GM23248 (cell line): ENCODE results near the gene FEM1B. TPM values are rescaled to one million over a fixed set of nuclear protein-coding genes. Genes with fewer than 3 reads are reported as not detected.

Experiments
- DNase-seq: peaks from one replicate; pipeline ENCODE4 v3.0.0-alpha.2; 2015
- H2AFZ ChIP-seq: fragments of 200-600 bp; sonication (generic); 2 replicates; pipeline ENCODE4 v1.6.1; 2016; ENCODE audit warnings: antibody characterized with exemption
- H3F3A ChIP-seq: fragments of 200-600 bp; sonication (generic); 2 replicates; pipeline ENCODE4 v1.6.1; 2016; ENCODE audit warnings: mild to moderate bottlenecking, antibody characterized with exemption, mixed run types; ENCODE audit not compliant: insufficient read depth
- H3K27ac ChIP-seq: fragments of 200-600 bp; sonication (generic); 2 replicates; pipeline ENCODE4 v1.5.1; 2016; ENCODE audit warnings: mild to moderate bottlenecking
- H3K27me3 ChIP-seq: fragments of 200-600 bp; sonication (generic); replicated peaks from 2 replicates; pipeline ENCODE4 v1.6.1; 2016; ENCODE audit warnings: mild to moderate bottlenecking; ENCODE audit not compliant: insufficient read depth
- H3K36me3 ChIP-seq: fragments of 200-600 bp; sonication (generic); 2 replicates; pipeline ENCODE4 v1.6.1; 2016; ENCODE audit warnings: low read depth, mild to moderate bottlenecking
- H3K4me1 ChIP-seq: fragments of 200-600 bp; sonication (generic); 2 replicates; pipeline ENCODE4 v1.6.1; 2016; ENCODE audit warnings: mild to moderate bottlenecking; ENCODE audit not compliant: insufficient read depth
- H3K4me2 ChIP-seq: fragments of 200-600 bp; sonication (generic); one replicate; pipeline ENCODE4 v1.6.1; 2016; ENCODE audit warnings: mild to moderate bottlenecking; ENCODE audit not compliant: unreplicated experiment
- H3K4me3 ChIP-seq: fragments of 200-600 bp; sonication (generic); 2 replicates; pipeline ENCODE4 v1.5.1; 2016; ENCODE audit warnings: mild to moderate bottlenecking
- H3K79me2 ChIP-seq: fragments of 200-600 bp; sonication (generic); 2 replicates; pipeline ENCODE4 v1.6.1; 2016; ENCODE audit warnings: mild to moderate bottlenecking; ENCODE audit not compliant: insufficient read depth
- H3K9ac ChIP-seq: fragments of 200-600 bp; sonication (generic); 2 replicates; pipeline ENCODE4 v1.6.1; 2016; ENCODE audit warnings: mild to moderate bottlenecking
- H3K9me2 ChIP-seq: fragments of 200-600 bp; sonication (generic); 2 replicates; pipeline ENCODE4 v1.6.1; 2016; ENCODE audit warnings: mixed run types, mild to moderate bottlenecking, moderate library complexity; ENCODE audit not compliant: insufficient read depth
- H3K9me3 ChIP-seq: fragments of 200-600 bp; sonication (generic); one replicate; pipeline ENCODE4 v1.6.1; 2017; ENCODE audit warnings: low read depth
- H4K20me1 ChIP-seq: fragments of 200-600 bp; sonication (generic); 2 replicates; pipeline ENCODE4 v1.6.0; 2016; ENCODE audit not compliant: insufficient read depth
- EZH2 ChIP-seq: fragments of 200-600 bp; sonication (generic); IDR thresholded peaks from 2 replicates; pipeline ENCODE4 v1.6.1; 2018; ENCODE audit warnings: antibody characterized with exemption, mild to moderate bottlenecking; ENCODE audit not compliant: insufficient read depth, poor library complexity, severe bottlenecking
- EZH2phosphoT487 ChIP-seq: fragments of 200-600 bp; sonication (generic); IDR thresholded peaks from 2 replicates; pipeline ENCODE4 v1.6.1; 2018; ENCODE audit warnings: antibody characterized with exemption, moderate library complexity, mild to moderate bottlenecking, low read depth; ENCODE audit not compliant: insufficient read depth
- WGBS, 2 experiments: methylation state at CpG; one replicate each; pipeline ENCODE4 v1.1.6; 2015 to 2017; ENCODE audit warnings: low lambda C conversion rate in 2 of 2, low coverage in 1 of 2; ENCODE audit errors: missing lambda C conversion rate in 2 of 2; 5-methylcytosine and 5-hydroxymethylcytosine counted together
- in situ Hi-C: fragments of 300-500 bp; cut with MboI; formaldehyde crosslinking; loops from 2 replicates; pipeline ENCODE4 v1.15.0; 2020
- polyA plus RNA-seq: library from polyadenylated mRNA; unstranded; fragments of >200 nt; fragmentation: Nextera tagmentation; extraction: Ambion mirVana; gene quantifications from 2 replicates; pipeline ENCODE4 v1.2.1, GENCODE V29; 2016
- total RNA-seq: library from RNA; depleted of rRNA; stranded (reverse); fragments of >200 nt; shearing (Covaris generic); gene quantifications from 2 replicates; pipeline ENCODE4 v1.2.3, GENCODE V29; 2014; rRNA removed

FEM1B gene
- total and polyA plus RNA-seq, 2 experiments from 2014 or later: 15.7 to 36.2 TPM

- Histone ChIP-seq H3K4me2 (no peak overlapping the region), H3K79me2 (no peaks in the 10 kb centered on the region), H3K9me2 (no peaks in the 10 kb centered on the region), H3K27me3 (no peaks in the 10 kb centered on the region), H2AFZ (no peak overlapping the region), H3K4me1 (no peaks in the 10 kb centered on the region), H3K4me3 (no peak overlapping the region), H3K27ac (no peak overlapping the region), H3K9ac (no peak overlapping the region), H3F3A (peaks cover 12% of the 10 kb centered on the region; the same call in 1 of the 2 replicates), H3K36me3 (peaks cover 71% of the 10 kb centered on the region), H4K20me1 (no peaks in the 10 kb centered on the region), H3K9me3 (no peaks in the 10 kb centered on the region)
- no peak for TF ChIP-seq EZH2phosphoT487
- in situ Hi-C loops: no loop called here
- no peak for DNase-seq
- 90 to 92% methylated on average over 14 of the region's 14 CpGs for WGBS, 2 experiments
These were observed 66.2 kb downstream of the FEM1B start for GRCh38 chr15:68343579-68344225.

GRCh38 chr15:68344600-68344999, 67.1 kb downstream of the FEM1B start:
- peaks cover 67% of the 10 kb centered on the region for H3K36me3 ChIP-seq
- DNase-seq: no peak

More at GRCh38 chr15:68344600-68344999, 67.1 kb downstream of the FEM1B start:
- H3K4me3 ChIP-seq: no peak overlapping the region
- H3K4me2 ChIP-seq: no peak overlapping the region
- no peaks in the 10 kb centered on the region for H4K20me1 ChIP-seq
- H2AFZ ChIP-seq: no peak overlapping the region
- no peak overlapping the region for H3K27ac ChIP-seq
- H3K79me2 ChIP-seq: no peaks in the 10 kb centered on the region
- peaks cover 8% of the 10 kb centered on the region; the same call in 1 of the 2 replicates for H3F3A ChIP-seq
- in situ Hi-C loops: no loop called here
- TF ChIP-seq EZH2 (no peak), EZH2phosphoT487 (no peak)
- H3K9ac ChIP-seq: no peak overlapping the region
- H3K9me3 ChIP-seq: no peaks in the 10 kb centered on the region
- no peaks in the 10 kb centered on the region for H3K27me3 ChIP-seq
- H3K9me2 ChIP-seq: no peaks in the 10 kb centered on the region
- 96 to 98% methylated on average over 7 of the region's 7 CpGs for WGBS, 2 experiments
- H3K4me1 ChIP-seq: no peaks in the 10 kb centered on the region

Other genes starting within 250 kb of the FEM1B start
- gene PIAS1, start 223.4 kb upstream of the FEM1B start, total RNA-seq: 10.9 and 14.8 TPM in 2 replicates
- 32.3 and 34.4 TPM in 2 replicates for gene PIAS1, start 223.4 kb upstream of the FEM1B start, polyA plus RNA-seq
- 0.51 and 2.4 TPM in 2 replicates for gene CALML4, start 72.4 kb upstream of the FEM1B start, total RNA-seq
- gene CALML4, start 72.4 kb upstream of the FEM1B start, polyA plus RNA-seq: 0.54 and 1.1 TPM in 2 replicates
- gene CLN6, start 48.0 kb upstream of the FEM1B start, total RNA-seq: 12.3 and 17.4 TPM in 2 replicates
- 3.8 TPM in 2 replicates for gene CLN6, start 48.0 kb upstream of the FEM1B start, polyA plus RNA-seq
- 352 and 408 TPM in 2 replicates for gene ITGA11, start 154.4 kb downstream of the FEM1B start, total RNA-seq
- gene ITGA11, start 154.4 kb downstream of the FEM1B start, polyA plus RNA-seq: 312 TPM in 2 replicates